IMR-90 (cell line): ENCODE data around the gene AGAP4. TPM values are rescaled to one million over a fixed set of nuclear protein-coding genes. Genes with fewer than 3 reads are reported as not detected.
"Not testable (repeated sequence)": the region's sequence is repeated elsewhere in the genome, so short reads cannot be mapped to it uniquely, and the experiment has no call there.

ENCODE experiments used
- ATAC-seq: fragments of 200-7000 bp; cut with Tn5 transposase; 2 replicates; pipeline ENCODE4 v1.9.1; 2020; ENCODE audit warnings: low read depth, mild to moderate bottlenecking, moderate library complexity
- BruUV-seq: library from RNA; stranded (reverse); fragments of 400-500 nt; replicated peaks from 2 replicates; lab custom pipeline; 2021; lab: Mats Ljungman, UMichigan
- CTCF ChIA-PET: fragments of 300-600 bp; formaldehyde crosslinking; extraction: SDS; loops from one replicate; lab custom pipeline; 2021; ENCODE audit warnings: antibody characterized with exemption; lab: Yijun Ruan, JAX
- POLR2A ChIA-PET: fragments of 300-600 bp; sonication (Branson Sonifier 250); formaldehyde crosslinking; loops from one replicate; lab custom pipeline; 2022; ENCODE audit warnings: antibody characterized with exemption; ENCODE audit not compliant: unreplicated experiment; lab: Charles Lee
- DNase-seq: peaks from one replicate; pipeline ENCODE4 v3.0.0; 2013
- H2AFZ ChIP-seq: replicated peaks from 2 replicates; pipeline ENCODE3; 2013; ENCODE audit warnings: low read length, mild to moderate bottlenecking; ENCODE audit not compliant: poor library complexity
- H2AK5ac ChIP-seq: 2 replicates; pipeline ENCODE4 v1.6.1; 2013; ENCODE audit warnings: low read depth, low read length, inconsistent platforms
- H2AK9ac ChIP-seq: replicated peaks from 2 replicates; pipeline ENCODE3; 2013; ENCODE audit warnings: mild to moderate bottlenecking, low read depth, low read length, moderate library complexity; ENCODE audit not compliant: poor library complexity
- H2BK120ac ChIP-seq: 2 replicates; pipeline ENCODE4 v1.6.1; 2013; ENCODE audit warnings: low read depth, low read length, inconsistent platforms
- H2BK15ac ChIP-seq: 3 replicates; pipeline ENCODE4 v1.6.1; 2013; ENCODE audit warnings: low read depth, low read length, inconsistent platforms
- H2BK20ac ChIP-seq: 2 replicates; pipeline ENCODE4 v1.6.1; 2013; ENCODE audit warnings: low read depth, mild to moderate bottlenecking, inconsistent platforms, low read length, moderate library complexity
- H2BK5ac ChIP-seq: 2 replicates; pipeline ENCODE4 v1.6.1; 2013; ENCODE audit warnings: mild to moderate bottlenecking, low read depth, low read length, inconsistent platforms; ENCODE audit not compliant: poor library complexity, severe bottlenecking
- H3K14ac ChIP-seq: replicated peaks from 2 replicates; pipeline ENCODE4 v1.6.1; 2013; ENCODE audit warnings: low read depth, low read length, inconsistent platforms
- H3K18ac ChIP-seq: 2 replicates; pipeline ENCODE4 v1.6.1; 2013; ENCODE audit warnings: low read depth, low read length, control low read depth
- H3K23ac ChIP-seq: 2 replicates; pipeline ENCODE4 v1.6.1; 2013; ENCODE audit warnings: low read depth, low read length, inconsistent platforms
- H3K27ac ChIP-seq: 2 replicates; pipeline ENCODE4 v1.5.1; 2013; ENCODE audit warnings: mild to moderate bottlenecking, control low read depth, low read length; ENCODE audit not compliant: insufficient read depth
- H3K27me3 ChIP-seq: 2 replicates; pipeline ENCODE4 v1.6.1; 2013; ENCODE audit warnings: low read length; ENCODE audit not compliant: control insufficient read depth, insufficient read depth
- H3K36me3 ChIP-seq: 2 replicates; pipeline ENCODE4 v1.6.1; 2013; ENCODE audit warnings: low read length, mixed read lengths; ENCODE audit not compliant: control insufficient read depth, insufficient read depth
- H3K4ac ChIP-seq: 2 replicates; pipeline ENCODE4 v1.6.1; 2013; ENCODE audit warnings: low read depth, low read length, inconsistent platforms
- H3K4me1 ChIP-seq: 2 replicates; pipeline ENCODE4 v1.6.1; 2013; ENCODE audit warnings: low read length, mixed read lengths; ENCODE audit not compliant: control insufficient read depth, insufficient read depth
- H3K4me2 ChIP-seq: 2 replicates; pipeline ENCODE4 v1.6.1; 2013; ENCODE audit warnings: low read depth, mild to moderate bottlenecking, control low read depth, low read length, moderate library complexity
- H3K4me3 ChIP-seq: 2 replicates; pipeline ENCODE4 v1.5.1; 2013; ENCODE audit warnings: low read depth, mild to moderate bottlenecking, control low read depth, low read length, moderate library complexity; ENCODE audit not compliant: insufficient read depth
- H3K56ac ChIP-seq: 2 replicates; pipeline ENCODE4 v1.6.1; 2013; ENCODE audit warnings: low read length, inconsistent platforms; ENCODE audit not compliant: insufficient read depth; ENCODE audit errors: extremely low read depth
- H3K79me1 ChIP-seq, 2 experiments: 2 replicates each; pipeline ENCODE4 v1.6.1; 2013; ENCODE audit warnings: low read length in 2 of 2, inconsistent platforms in 1 of 2, low read depth in 1 of 2
- H3K9ac ChIP-seq: 2 replicates; pipeline ENCODE4 v1.6.1; 2013; ENCODE audit warnings: low read depth, low read length, control low read depth
- H3K9me1 ChIP-seq: 2 replicates; pipeline ENCODE4 v1.6.1; 2013; ENCODE audit warnings: low read length, inconsistent platforms; ENCODE audit not compliant: insufficient read depth
- H3K9me3 ChIP-seq: 2 replicates; pipeline ENCODE4 v1.6.1; 2013; ENCODE audit warnings: low read length; ENCODE audit not compliant: control insufficient read depth, insufficient read depth
- H4K20me1 ChIP-seq: 2 replicates; pipeline ENCODE4 v1.6.1; 2013; ENCODE audit warnings: low read length, inconsistent platforms; ENCODE audit not compliant: insufficient read depth
- H4K5ac ChIP-seq: 2 replicates; pipeline ENCODE4 v1.6.1; 2013; ENCODE audit warnings: mild to moderate bottlenecking, low read depth, low read length, control low read depth
- H4K8ac ChIP-seq, 2 experiments: 2 replicates each; pipeline ENCODE4 v1.6.1; 2013; ENCODE audit warnings: low read depth in 2 of 2, low read length in 2 of 2, control low read depth in 1 of 2, inconsistent platforms in 1 of 2
- H4K91ac ChIP-seq: 2 replicates; pipeline ENCODE4 v1.6.1; 2013; ENCODE audit warnings: low read depth, low read length, inconsistent platforms; ENCODE audit not compliant: insufficient read depth
- WGBS, 2 experiments: methylation state at CpG; one replicate each; pipeline versions ENCODE4 v1.1.5 to v1.1.7; 2013; ENCODE audit warnings: missing lambda C conversion rate in 2 of 2; ENCODE audit not compliant: insufficient read length in 1 of 2; ENCODE audit errors: extremely low coverage in 2 of 2; 5-methylcytosine and 5-hydroxymethylcytosine counted together
- dilution Hi-C: fragments of 300-500 bp; cut with HindIII; formaldehyde crosslinking; loops from one replicate; pipeline ENCODE4 v1.14.3; 2018; ENCODE audit warnings: low sequenced_read_pairs; ENCODE audit not compliant: unreplicated experiment
- in situ Hi-C: fragments of 300-500 bp; cut with MboI; formaldehyde crosslinking; loops from 3 replicates; pipeline ENCODE4 v1.14.3; 2019; ENCODE audit warnings: low sequenced_read_pairs, inconsistent platforms, mixed read lengths
- intact Hi-C: fragments of 100-400 bp; cut with micrococcal nuclease; formaldehyde crosslinking; loops from 2 replicates; pipeline ENCODE4 v1.10.0; 2022
- polyA plus RNA-seq, 3 experiments: library from polyadenylated mRNA; depleted of rRNA; stranded (reverse); fragments of >200 nt; gene quantifications; 2 replicates each; pipeline ENCODE4 v1.2.3, GENCODE V29; 2012; ENCODE audit warnings: low replicate concordance in 1 of 3
- total RNA-seq: library from RNA; depleted of rRNA; stranded (reverse); fragments of >200 nt; gene quantifications from 2 replicates; pipeline ENCODE4 v1.2.3, GENCODE V29; 2012

AGAP4 gene
- total and polyA plus RNA-seq, 2 of the 4 experiments (the other 2 are of a cell fraction): 1.8 to 6.7 TPM

- H3K4me1 ChIP-seq, H2BK120ac ChIP-seq, H2BK20ac ChIP-seq, H3K4me2 ChIP-seq, H3K23ac ChIP-seq, H3K79me1 ChIP-seq, DNase-seq, H2AK5ac ChIP-seq, intact Hi-C loops, dilution Hi-C loops, POLR2A ChIA-PET, H2AK9ac ChIP-seq, H3K9me3 ChIP-seq, CTCF ChIA-PET, H2BK5ac ChIP-seq, H2AFZ ChIP-seq, H3K27ac ChIP-seq, H3K4ac ChIP-seq, H3K56ac ChIP-seq, BruUV-seq, H3K14ac ChIP-seq, H4K20me1 ChIP-seq, ATAC-seq, H3K18ac ChIP-seq, H4K8ac ChIP-seq, H3K9me1 ChIP-seq, H4K91ac ChIP-seq, H3K27me3 ChIP-seq, H3K9ac ChIP-seq, in situ Hi-C loops, H2BK15ac ChIP-seq, H4K5ac ChIP-seq, H3K4me3 ChIP-seq, H3K36me3 ChIP-seq: not testable (repeated sequence)
- 81% methylated on average over 3 of the region's 13 CpGs; no CpG with 5 or more reads in 1 of the 2 experiments for WGBS, 2 experiments
Observed at GRCh38 chr10:45812959-45813358, 34.3 kb downstream of the AGAP4 start.
